H9 (cell line): Measurements from ENCODE around the gene VARS1. TPM values are rescaled to one million over a fixed set of nuclear protein-coding genes. Genes with fewer than 3 reads are reported as not detected.
A peak's percentile ranks its signal among the peaks of the same experiment; 100 is the strongest.

Experiments used
- DNase-seq: peaks from one replicate; pipeline ENCODE4 v3.0.0-alpha.2; 2017
- H2AFZ ChIP-seq: one replicate; pipeline ENCODE4 v1.6.1; 2013; ENCODE audit warnings: mild to moderate bottlenecking, low read length, control low read depth, moderate library complexity
- H2AK5ac ChIP-seq: 2 replicates; pipeline ENCODE4 v1.6.1; 2013; ENCODE audit warnings: low read length, control low read depth, mixed read lengths; ENCODE audit not compliant: insufficient read length
- H2BK120ac ChIP-seq: one replicate; pipeline ENCODE4 v1.6.1; 2013; ENCODE audit warnings: low read depth, mild to moderate bottlenecking, low read length, control low read depth, inconsistent platforms; ENCODE audit not compliant: poor library complexity, severe bottlenecking
- H2BK12ac ChIP-seq: 2 replicates; pipeline ENCODE4 v1.6.1; 2013; ENCODE audit warnings: low read length, control low read depth, mixed read lengths, low read depth; ENCODE audit not compliant: insufficient read length
- H2BK15ac ChIP-seq: 2 replicates; pipeline ENCODE4 v1.6.1; 2013; ENCODE audit warnings: low read depth, low read length, control low read depth
- H2BK20ac ChIP-seq: one replicate; pipeline ENCODE4 v1.6.1; 2013; ENCODE audit warnings: low read depth, mild to moderate bottlenecking, low read length, control low read depth, inconsistent platforms; ENCODE audit not compliant: poor library complexity, severe bottlenecking
- H2BK5ac ChIP-seq: 2 replicates; pipeline ENCODE4 v1.6.1; 2013; ENCODE audit warnings: low read length, control low read depth, mixed read lengths; ENCODE audit not compliant: insufficient read length
- H3K14ac ChIP-seq: 2 replicates; pipeline ENCODE4 v1.6.1; 2013; ENCODE audit warnings: low read length, control low read depth; ENCODE audit not compliant: insufficient read depth
- H3K18ac ChIP-seq: 2 replicates; pipeline ENCODE4 v1.6.1; 2013; ENCODE audit warnings: low read depth, mild to moderate bottlenecking, mixed read lengths, low read length, control low read depth; ENCODE audit not compliant: insufficient read length
- H3K23ac ChIP-seq: 2 replicates; pipeline ENCODE4 v1.6.1; 2013; ENCODE audit warnings: low read length, control low read depth, mixed read lengths, low read depth; ENCODE audit not compliant: insufficient read length
- H3K23me2 ChIP-seq: 2 replicates; pipeline ENCODE4 v1.6.1; 2013; ENCODE audit warnings: low read depth, mild to moderate bottlenecking, mixed read lengths, low read length, control low read depth; ENCODE audit not compliant: insufficient read length, poor library complexity, severe bottlenecking
- H3K27ac ChIP-seq: 2 replicates; pipeline ENCODE4 v1.5.1; 2013; ENCODE audit warnings: low read length, control low read depth, mixed read lengths, low read depth; ENCODE audit not compliant: insufficient read length
- H3K27me3 ChIP-seq: 2 replicates; pipeline ENCODE4 v1.6.1; 2013; ENCODE audit warnings: low read length, control low read depth, inconsistent platforms; ENCODE audit not compliant: insufficient read depth
- H3K4ac ChIP-seq: 2 replicates; pipeline ENCODE4 v1.6.1; 2013; ENCODE audit warnings: low read depth, mild to moderate bottlenecking, control low read depth, inconsistent platforms, low read length, moderate library complexity
- H3K4me1 ChIP-seq: 2 replicates; pipeline ENCODE4 v1.6.1; 2013; ENCODE audit warnings: low read length, control low read depth, inconsistent platforms; ENCODE audit not compliant: insufficient read depth
- H3K4me2 ChIP-seq: 2 replicates; pipeline ENCODE4 v1.6.1; 2013; ENCODE audit warnings: low read length, control low read depth, mixed read lengths; ENCODE audit not compliant: insufficient read length, insufficient read depth
- H3K56ac ChIP-seq: 2 replicates; pipeline ENCODE4 v1.6.1; 2013; ENCODE audit warnings: low read depth, mild to moderate bottlenecking, mixed read lengths, low read length, control low read depth; ENCODE audit not compliant: insufficient read length
- H3K79me1 ChIP-seq: 2 replicates; pipeline ENCODE4 v1.6.1; 2013; ENCODE audit warnings: low read depth, mild to moderate bottlenecking, moderate library complexity, low read length, control low read depth, inconsistent platforms; ENCODE audit not compliant: insufficient read depth, poor library complexity, severe bottlenecking
- H3K79me2 ChIP-seq: 2 replicates; pipeline ENCODE4 v1.6.1; 2013; ENCODE audit warnings: low read length, control low read depth, inconsistent platforms; ENCODE audit not compliant: insufficient read depth
- H3K9ac ChIP-seq: 2 replicates; pipeline ENCODE4 v1.6.1; 2013; ENCODE audit warnings: low read length, control low read depth, mixed read lengths; ENCODE audit not compliant: insufficient read length; ENCODE audit errors: extremely low read depth
- H3K9me3 ChIP-seq: one replicate; pipeline ENCODE4 v1.6.1; 2013; ENCODE audit warnings: low read depth, low read length, inconsistent platforms; ENCODE audit not compliant: control insufficient read depth
- H3T11ph ChIP-seq: one replicate; pipeline ENCODE4 v1.6.1; 2013; ENCODE audit warnings: mild to moderate bottlenecking, low read length, control low read depth, inconsistent platforms
- H4K20me1 ChIP-seq: one replicate; pipeline ENCODE4 v1.6.1; 2013; ENCODE audit not compliant: control insufficient read depth, insufficient read length, insufficient read depth
- H4K5ac ChIP-seq: 2 replicates; pipeline ENCODE4 v1.6.1; 2013; ENCODE audit warnings: low read depth, mild to moderate bottlenecking, mixed read lengths, low read length, control low read depth; ENCODE audit not compliant: insufficient read length
- H4K8ac ChIP-seq: replicated peaks from 2 replicates; pipeline ENCODE4 v1.6.1; 2013; ENCODE audit warnings: low read length, control low read depth, mixed read lengths, low read depth; ENCODE audit not compliant: insufficient read length
- H4K91ac ChIP-seq: 2 replicates; pipeline ENCODE4 v1.6.1; 2013; ENCODE audit warnings: low read depth, mild to moderate bottlenecking, moderate library complexity, mixed read lengths, low read length, control low read depth; ENCODE audit not compliant: insufficient read length
- H3K27ac Mint-ChIP-seq, 3 experiments: 2 replicates in 2 of 3; 3 replicates in 1 of 3; pipeline ENCODE4 v1.8.0; 2020 to 2021; ENCODE audit warnings: mixed read lengths in 3 of 3, mild to moderate bottlenecking in 1 of 3, moderate library complexity in 1 of 3
- H3K27me3 Mint-ChIP-seq: 2 replicates; pipeline ENCODE4 v1.8.0; 2021; ENCODE audit warnings: low read depth, mild to moderate bottlenecking, moderate library complexity, mixed read lengths
- H3K36me3 Mint-ChIP-seq, 3 experiments: 2 replicates in 2 of 3; 3 replicates in 1 of 3; pipeline ENCODE4 v1.8.0; 2020 to 2021; ENCODE audit warnings: low read depth in 3 of 3, mixed read lengths in 3 of 3; ENCODE audit not compliant: insufficient read depth in 1 of 3
- H3K4me1 Mint-ChIP-seq, 2 experiments: 2 replicates each; pipeline ENCODE4 v1.8.0; 2020; ENCODE audit warnings: mixed read lengths in 2 of 2
- H3K4me3 Mint-ChIP-seq, 2 experiments: 2 replicates in 1 of 2; 3 replicates in 1 of 2; pipeline ENCODE4 v1.8.0; 2020 to 2021; ENCODE audit warnings: mild to moderate bottlenecking in 2 of 2, mixed read lengths in 2 of 2, moderate library complexity in 1 of 2
- H3K9me3 Mint-ChIP-seq, 2 experiments: 2 replicates in 1 of 2; 3 replicates in 1 of 2; pipeline ENCODE4 v1.8.0; 2020; ENCODE audit warnings: mild to moderate bottlenecking in 2 of 2, mixed read lengths in 2 of 2, moderate library complexity in 1 of 2
- CTCF ChIP-seq: fragments of 200-600 bp; sonication (generic); conservative IDR thresholded peaks from 3 replicates; pipeline ENCODE4 v1.8.0; 2021; ENCODE audit warnings: antibody characterized with exemption, mild to moderate bottlenecking
- WGBS: extraction: QIAGEN DNeasy Blood & Tissue Kit; methylation state at CpG from one replicate; pipeline ENCODE4 v1.1.7; 2013; ENCODE audit warnings: missing lambda C conversion rate, low lambda C conversion rate, mixed read lengths; ENCODE audit not compliant: insufficient read length; ENCODE audit errors: extremely low coverage; 5-methylcytosine and 5-hydroxymethylcytosine counted together
- total RNA-seq: library from RNA; stranded (reverse); gene quantifications from 2 replicates; pipeline ENCODE4 v1.2.1, GENCODE V29; 2021

Gene VARS1
- total RNA-seq, 1 experiment from 2014 or later, result 154 TPM

- H3K4me1 Mint-ChIP-seq, result peaks cover 25 to 27% of the 10 kb centered on the region in 2 experiments
- Histone ChIP-seq H3K4me1 (no peaks in the 10 kb centered on the region), H3K27ac (no peak overlapping the region), H3K9ac (no peak overlapping the region), H3T11ph (no peak overlapping the region), H3K56ac (no peak overlapping the region), H2AFZ (no peak overlapping the region), H3K4ac (no peak overlapping the region), H3K23me2 (no peaks in the 10 kb centered on the region), H2AK5ac (no peak overlapping the region), H3K18ac (no peak overlapping the region), H2BK5ac (no peak overlapping the region), H3K14ac (no peak overlapping the region), H2BK12ac (no peak overlapping the region), H3K79me2 (no peaks in the 10 kb centered on the region), H3K4me2 (no peak overlapping the region), H4K5ac (no peak overlapping the region), H4K91ac (no peak overlapping the region), H3K9me3 (no peaks in the 10 kb centered on the region), H3K23ac (no peak overlapping the region), H4K8ac (no peak overlapping the region), H2BK15ac (no peak overlapping the region), H3K79me1 (no peaks in the 10 kb centered on the region), H3K27me3 (no peaks in the 10 kb centered on the region), H2BK20ac (no peak overlapping the region), H2BK120ac (no peak overlapping the region), H4K20me1 (no peaks in the 10 kb centered on the region)
- peaks cover 8 to 26% (median 16%) of the 10 kb centered on the region in 3 experiments for H3K36me3 Mint-ChIP-seq
- no peaks in the 10 kb centered on the region; the same call in 1 of the 2 replicates for H3K27me3 Mint-ChIP-seq
- H3K27ac Mint-ChIP-seq, result peak overlapping the region in 1 of 3 experiments; percentile 69; a peak in 4 of 7 replicates
- no peaks in the 10 kb centered on the region; a peak in 1 of 5 replicates for H3K9me3 Mint-ChIP-seq
- H3K4me3 Mint-ChIP-seq, result no peak overlapping the region
- DNase-seq, result no peak
- no CpG with 5 or more reads among the region's 9 CpGs for WGBS
- no peak for TF ChIP-seq CTCF
Observed at GRCh38 chr6:31765559-31765909, 30.0 kb downstream of the VARS1 start.
